ENCODE measurements around the gene KAT14.
"Not testable (repeated sequence)": the region's sequence is repeated elsewhere in the genome, so short reads cannot be mapped to it uniquely, and the experiment has no call there.

The KAT14 gene

GRCh38 chr20:18154342-18154741, 16.7 kb downstream of the KAT14 start:
- no peak for DNase-seq (ENCODE audit: low read depth)

- DNase-seq (ENCODE audit: low read depth): no peak
These were observed 18.4 kb downstream of the KAT14 start for GRCh38 chr20:18156045-18156444.

GRCh38 chr20:18164356-18164755, 26.7 kb downstream of the KAT14 start:
- no peak for DNase-seq (ENCODE audit: low read depth)

GRCh38 chr20:18165553-18165952, 27.9 kb downstream of the KAT14 start:
- DNase-seq (ENCODE audit: low read depth): no peak

- no peak for DNase-seq (ENCODE audit: low read depth)
These were observed 28.7 kb downstream of the KAT14 start for GRCh38 chr20:18166241-18166881.

GRCh38 chr20:18166950-18167349, 29.3 kb downstream of the KAT14 start:
- DNase-seq (ENCODE audit: low read depth): no peak

- no peak for DNase-seq (ENCODE audit: low read depth)
These were observed 34.7 kb downstream of the KAT14 start for GRCh38 chr20:18172379-18172778.

- DNase-seq (ENCODE audit: low read depth): no peak
These were observed 37.4 kb downstream of the KAT14 start for GRCh38 chr20:18174906-18175683.

- no peak for DNase-seq (ENCODE audit: low read depth)
These were observed 38.7 kb downstream of the KAT14 start for GRCh38 chr20:18176318-18176785.

- DNase-seq (ENCODE audit: low read depth): not testable (repeated sequence)
These were observed 42.7 kb downstream of the KAT14 start for GRCh38 chr20:18180366-18180765.

- DNase-seq (ENCODE audit: low read depth): no peak
These were observed 43.2 kb downstream of the KAT14 start for GRCh38 chr20:18180815-18181214.

- no peak for DNase-seq (ENCODE audit: low read depth)
These were observed 49.4 kb downstream of the KAT14 start for GRCh38 chr20:18187020-18187419.

GRCh38 chr20:18188434-18188833, 50.8 kb downstream of the KAT14 start:
- no peak for DNase-seq (ENCODE audit: low read depth)

- no peak for DNase-seq (ENCODE audit: low read depth)
These were observed 52.9 kb downstream of the KAT14 start for GRCh38 chr20:18190338-18191233.

GRCh38 chr20:18191306-18191705, 53.6 kb downstream of the KAT14 start:
- DNase-seq (ENCODE audit: low read depth): no peak

GRCh38 chr20:18194461-18194860, 56.8 kb downstream of the KAT14 start:
- not testable (repeated sequence) for DNase-seq (ENCODE audit: low read depth)

GRCh38 chr20:18195931-18196330, 58.3 kb downstream of the KAT14 start:
- DNase-seq (ENCODE audit: low read depth): no peak

GRCh38 chr20:18197382-18198070, 59.9 kb downstream of the KAT14 start:
- DNase-seq (ENCODE audit: low read depth): no peak

GRCh38 chr20:18202966-18203365, 65.3 kb downstream of the KAT14 start:
- DNase-seq (ENCODE audit: low read depth): no peak

GRCh38 chr20:18203700-18204099, 66.0 kb downstream of the KAT14 start:
- not testable (repeated sequence) for DNase-seq (ENCODE audit: low read depth)

GRCh38 chr20:18213002-18213401, 75.3 kb downstream of the KAT14 start:
- DNase-seq (ENCODE audit: low read depth): no peak

GRCh38 chr20:18215566-18215965, 77.9 kb downstream of the KAT14 start:
- no peak for DNase-seq (ENCODE audit: low read depth)
